Activated naive CD4-positive, alpha-beta T cell treated with anti-CD3 and anti-CD28 coated beads for 36 hours (primary cell): Measurements from ENCODE around the gene GALNT16. TPM values are rescaled to one million over a fixed set of nuclear protein-coding genes. Genes with fewer than 3 reads are reported as not detected.
"Not testable (repeated sequence)": the region's sequence is repeated elsewhere in the genome, so short reads cannot be mapped to it uniquely, and the experiment has no call there.

Experiments
- CTCF ChIA-PET: fragments of 350-600 bp; sonication (Branson Sonifier 250); formaldehyde crosslinking; loops from one replicate; lab custom pipeline; 2021; ENCODE audit warnings: antibody characterized with exemption; lab: Charles Lee
- DNase-seq: peaks from one replicate; pipeline ENCODE4 v3.0.0-alpha.2; 2020
- H3K27ac Mint-ChIP-seq: one replicate; pipeline ENCODE4 v1.8.0; 2021; ENCODE audit warnings: mild to moderate bottlenecking, mixed read lengths
- H3K27me3 Mint-ChIP-seq: one replicate; pipeline ENCODE4 v1.8.0; 2021; ENCODE audit warnings: low read depth, mixed read lengths
- H3K36me3 Mint-ChIP-seq: one replicate; pipeline ENCODE4 v1.8.0; 2021; ENCODE audit warnings: low read depth, mixed read lengths
- H3K4me1 Mint-ChIP-seq: one replicate; pipeline ENCODE4 v1.8.0; 2021; ENCODE audit warnings: low read depth, mixed read lengths
- H3K4me3 Mint-ChIP-seq: one replicate; pipeline ENCODE4 v1.8.0; 2021; ENCODE audit warnings: mild to moderate bottlenecking, moderate library complexity, mixed read lengths
- H3K9me3 Mint-ChIP-seq: one replicate; pipeline ENCODE4 v1.8.0; 2021; ENCODE audit warnings: mixed read lengths
- intact Hi-C: fragments of 100-400 bp; cut with micrococcal nuclease; formaldehyde crosslinking; loops from one replicate; pipeline ENCODE4 v1.15.1; 2023
- total RNA-seq, 2 experiments: library from RNA; stranded (reverse); gene quantifications; one replicate each; pipeline ENCODE4 v1.2.3, GENCODE V29; 2021

GALNT16 gene
- total RNA-seq, 2 experiments from 2014 or later, result 0.02 TPM; not detected in 1

GRCh38 chr14:69288956-69289705, 29.2 kb downstream of the GALNT16 start:
- H3K4me3 Mint-ChIP-seq, result no peak overlapping the region
- H3K27me3 Mint-ChIP-seq, result no peaks in the 10 kb centered on the region
- CTCF ChIA-PET, result interaction anchor here (0.7 kb wide), 1 partner anchor 296 kb away, joined by 3 read pairs; no protein-coding TSS in a partner anchor
- H3K27ac Mint-ChIP-seq, result no peak overlapping the region
- no peaks in the 10 kb centered on the region for H3K9me3 Mint-ChIP-seq
- no peaks in the 10 kb centered on the region for H3K4me1 Mint-ChIP-seq
- no peak for DNase-seq
- intact Hi-C loops, result no loop called here
- no peaks in the 10 kb centered on the region for H3K36me3 Mint-ChIP-seq

GRCh38 chr14:69289811-69290520, 30.0 kb downstream of the GALNT16 start:
- H3K27ac Mint-ChIP-seq, result no peak overlapping the region
- H3K27me3 Mint-ChIP-seq, result no peaks in the 10 kb centered on the region
- DNase-seq, result no peak
- intact Hi-C loops, result no loop called here
- H3K36me3 Mint-ChIP-seq, result no peaks in the 10 kb centered on the region
- no peaks in the 10 kb centered on the region for H3K9me3 Mint-ChIP-seq
- no peaks in the 10 kb centered on the region for H3K4me1 Mint-ChIP-seq
- H3K4me3 Mint-ChIP-seq, result no peak overlapping the region
- CTCF ChIA-PET, result interaction anchor here (1.1 kb wide), 1 partner anchor 47 kb away, joined by 3 read pairs; no protein-coding TSS in a partner anchor

- H3K36me3 Mint-ChIP-seq, H3K4me3 Mint-ChIP-seq, H3K27ac Mint-ChIP-seq, H3K27me3 Mint-ChIP-seq, H3K9me3 Mint-ChIP-seq, intact Hi-C loops, H3K4me1 Mint-ChIP-seq, DNase-seq: not testable (repeated sequence)
- CTCF ChIA-PET, result interaction anchor here (1.1 kb wide), 1 partner anchor 48 kb away, joined by 3 read pairs; no protein-coding TSS in a partner anchor
These were observed 30.9 kb downstream of the GALNT16 start for GRCh38 chr14:69290881-69291280.

- intact Hi-C loops, result no loop called here
- CTCF ChIA-PET, result no interaction called here
- no peak for DNase-seq
- H3K4me1 Mint-ChIP-seq, result no peaks in the 10 kb centered on the region
- H3K36me3 Mint-ChIP-seq, result no peaks in the 10 kb centered on the region
- H3K27me3 Mint-ChIP-seq, result no peaks in the 10 kb centered on the region
- no peak overlapping the region for H3K27ac Mint-ChIP-seq
- H3K9me3 Mint-ChIP-seq, result no peaks in the 10 kb centered on the region
- H3K4me3 Mint-ChIP-seq, result no peak overlapping the region
These were observed 31.4 kb downstream of the GALNT16 start for GRCh38 chr14:69291396-69291795.

- intact Hi-C loops, result no loop called here
- no peak for DNase-seq
- H3K36me3 Mint-ChIP-seq, result no peaks in the 10 kb centered on the region
- no peak overlapping the region for H3K27ac Mint-ChIP-seq
- H3K4me1 Mint-ChIP-seq, result no peaks in the 10 kb centered on the region
- no peaks in the 10 kb centered on the region for H3K27me3 Mint-ChIP-seq
- H3K9me3 Mint-ChIP-seq, result no peaks in the 10 kb centered on the region
- H3K4me3 Mint-ChIP-seq, result no peak overlapping the region
- CTCF ChIA-PET, result interaction anchor here (0.5 to 0.8 kb wide), 2 partner anchors 167 to 545 kb away, joined by 3 to 4 read pairs; no protein-coding TSS in a partner anchor
These were observed 32.1 kb downstream of the GALNT16 start for GRCh38 chr14:69291891-69292561.

- H3K9me3 Mint-ChIP-seq, result no peaks in the 10 kb centered on the region
- intact Hi-C loops, result no loop called here
- CTCF ChIA-PET, result interaction anchor here (0.5 to 1.5 kb wide), 4 partner anchors 9 to 160 kb away, joined by 3 to 4 read pairs (median 4); no protein-coding TSS in a partner anchor
- DNase-seq, result no peak
- no peak overlapping the region for H3K4me3 Mint-ChIP-seq
- H3K27ac Mint-ChIP-seq, result no peak overlapping the region
- H3K36me3 Mint-ChIP-seq, result no peaks in the 10 kb centered on the region
- H3K27me3 Mint-ChIP-seq, result no peaks in the 10 kb centered on the region
- no peaks in the 10 kb centered on the region for H3K4me1 Mint-ChIP-seq
These were observed 38.4 kb downstream of the GALNT16 start for GRCh38 chr14:69298131-69299071.

- H3K9me3 Mint-ChIP-seq, result no peaks in the 10 kb centered on the region
- no peaks in the 10 kb centered on the region for H3K36me3 Mint-ChIP-seq
- peaks cover 2% of the 10 kb centered on the region for H3K4me1 Mint-ChIP-seq
- no peak overlapping the region for H3K4me3 Mint-ChIP-seq
- CTCF ChIA-PET, result interaction anchor here (1.5 kb wide), 1 partner anchor 8 kb away, joined by 4 read pairs; no protein-coding TSS in a partner anchor
- intact Hi-C loops, result no loop called here
- H3K27ac Mint-ChIP-seq, result no peak overlapping the region
- peak; percentile 16 for DNase-seq
- H3K27me3 Mint-ChIP-seq, result no peaks in the 10 kb centered on the region
These were observed 39.5 kb downstream of the GALNT16 start for GRCh38 chr14:69299286-69300035.

GRCh38 chr14:69300601-69301221, 40.8 kb downstream of the GALNT16 start:
- no peaks in the 10 kb centered on the region for H3K9me3 Mint-ChIP-seq
- DNase-seq, result no peak
- H3K4me1 Mint-ChIP-seq, result peaks cover 2% of the 10 kb centered on the region

GRCh38 chr14:69303086-69303485, 43.1 kb downstream of the GALNT16 start:
- Mint-ChIP-seq H3K4me1 (peaks cover 2% of the 10 kb centered on the region), H3K27ac (no peak overlapping the region), H3K36me3 (no peaks in the 10 kb centered on the region), H3K27me3 (peaks cover 6% of the 10 kb centered on the region), H3K9me3 (no peaks in the 10 kb centered on the region), H3K4me3 (no peak overlapping the region)
- CTCF ChIA-PET, result interaction anchor here (0.6 to 1.3 kb wide), 3 partner anchors 44 to 77 kb away, joined by 3 to 4 read pairs (median 3); no protein-coding TSS in a partner anchor
- intact Hi-C loops, result no loop called here
- DNase-seq, result no peak

More at GRCh38 chr14:69300601-69301221, 40.8 kb downstream of the GALNT16 start:
- Mint-ChIP-seq H3K36me3 (no peaks in the 10 kb centered on the region), H3K27ac (no peak overlapping the region), H3K4me3 (no peak overlapping the region), H3K27me3 (no peaks in the 10 kb centered on the region)
- intact Hi-C loops, result no loop called here
- CTCF ChIA-PET, result no interaction called here

- Mint-ChIP-seq H3K27me3 (peaks cover 7% of the 10 kb centered on the region), H3K4me3 (no peak overlapping the region), H3K27ac (no peak overlapping the region), H3K36me3 (no peaks in the 10 kb centered on the region), H3K4me1 (no peaks in the 10 kb centered on the region), H3K9me3 (no peaks in the 10 kb centered on the region)
- DNase-seq, result no peak
- intact Hi-C loops, result no loop called here
- CTCF ChIA-PET, result no interaction called here
These were observed 52.6 kb downstream of the GALNT16 start for GRCh38 chr14:69312608-69313007.
